Tibial artery (tissue), 4 donors: ENCODE measurements around the gene GNL3.

ENCODE experiments used
- DNase-seq, 2 donors: peaks; one replicate each; pipeline ENCODE4 v3.0.0-alpha.2; 2019
- H3K27ac ChIP-seq, 2 donors: fragments of 200-600 bp; sonication (generic) in 1 of 2; 1 replicate in 1 of 2; 2 replicates in 1 of 2; pipeline ENCODE4 v1.5.1; 2018 to 2019; ENCODE audit warnings: mild to moderate bottlenecking in 1 of 2
- H3K27me3 ChIP-seq, 2 donors: fragments of 200-600 bp; sonication (generic) in 1 of 2; one replicate each; pipeline versions ENCODE4 v1.5.1 to v1.6.0; 2016 to 2019
- H3K36me3 ChIP-seq, 3 donors: fragments of 200-600 bp; sonication (generic) in 2 of 3; one replicate each; pipeline ENCODE4 v1.5.1; 2016 to 2019; ENCODE audit warnings: mild to moderate bottlenecking in 2 of 3
- H3K4me1 ChIP-seq, 4 donors: fragments of 200-600 bp; sonication (generic) in 2 of 4; 1 replicate in 3 of 4; 2 replicates in 1 of 4; pipeline ENCODE4 v1.5.1; 2016 to 2019
- H3K4me3 ChIP-seq, 2 donors: fragments of 200-600 bp; sonication (generic) in 1 of 2; 1 replicate in 1 of 2; 2 replicates in 1 of 2; pipeline ENCODE4 v1.5.1; 2018 to 2019; ENCODE audit warnings: mild to moderate bottlenecking in 2 of 2
- H3K9me3 ChIP-seq, 3 donors: fragments of 200-600 bp; sonication (generic) in 1 of 3; one replicate each; pipeline ENCODE4 v1.5.1; 2016 to 2019
- CTCF ChIP-seq, 2 experiments: fragments of 200-600 bp in 1 of 2; fragments of 450-650 bp in 1 of 2; IDR thresholded peaks; one replicate each; pipeline ENCODE4 v1.5.1; 2017 to 2019; ENCODE audit warnings: antibody characterized with exemption in 2 of 2, mild to moderate bottlenecking in 1 of 2, moderate library complexity in 1 of 2
- intact Hi-C: fragments of 100-400 bp; cut with DNase I; formaldehyde crosslinking; loops from one replicate; pipeline ENCODE4 v1.15.0; 2023; ENCODE audit warnings: low total_unique reads

GNL3 gene

GRCh38 chr3:52650439-52650838, 35.4 kb upstream of the GNL3 start:
- Histone ChIP-seq H3K9me3 (no peaks in the 10 kb centered on the region), H3K4me3 (no peak overlapping the region), H3K4me1 (no peaks in the 10 kb centered on the region), H3K27ac (no peak overlapping the region), H3K36me3 (peaks cover 64 to 91% (median 82%) of the 10 kb centered on the region in 3 donors), H3K27me3 (no peaks in the 10 kb centered on the region)
- DNase-seq, result no peak
- intact Hi-C loops, result no loop called here
- no peak for TF ChIP-seq CTCF (IDR thresholded peaks at IDR 0.05)

- Histone ChIP-seq H3K36me3 (peaks cover 76 to 96% (median 89%) of the 10 kb centered on the region in 3 donors), H3K4me1 (no peaks in the 10 kb centered on the region), H3K9me3 (no peaks in the 10 kb centered on the region), H3K27ac (no peak overlapping the region), H3K4me3 (no peak overlapping the region), H3K27me3 (no peaks in the 10 kb centered on the region)
- intact Hi-C loops, result no loop called here
- no peak for DNase-seq
- no peak for TF ChIP-seq CTCF (IDR thresholded peaks at IDR 0.05)
These were observed 34.2 kb upstream of the GNL3 start for GRCh38 chr3:52651592-52651991.

GRCh38 chr3:52655895-52656294, 29.9 kb upstream of the GNL3 start:
- Histone ChIP-seq H3K9me3 (no peaks in the 10 kb centered on the region), H3K36me3 (peaks cover 85 to 99% (median 95%) of the 10 kb centered on the region in 3 donors), H3K27ac (no peak overlapping the region), H3K4me3 (no peak overlapping the region), H3K4me1 (no peaks in the 10 kb centered on the region), H3K27me3 (no peaks in the 10 kb centered on the region)
- DNase-seq, result no peak
- TF ChIP-seq CTCF (IDR thresholded peaks at IDR 0.05), result no peak
- intact Hi-C loops, result no loop called here

- Histone ChIP-seq H3K27ac (no peak overlapping the region), H3K4me3 (no peak overlapping the region), H3K9me3 (no peaks in the 10 kb centered on the region), H3K27me3 (no peaks in the 10 kb centered on the region), H3K4me1 (no peaks in the 10 kb centered on the region), H3K36me3 (peaks cover 76 to 80% (median 80%) of the 10 kb centered on the region in 3 donors)
- TF ChIP-seq CTCF (IDR thresholded peaks at IDR 0.05), result no peak
- intact Hi-C loops, result no loop called here
- DNase-seq, result no peak
These were observed 25.8 kb upstream of the GNL3 start for GRCh38 chr3:52660046-52660445.

- DNase-seq, result no peak
- H3K36me3 ChIP-seq, result peaks cover 52 to 67% (median 66%) of the 10 kb centered on the region in 3 donors
- TF ChIP-seq CTCF (IDR thresholded peaks at IDR 0.05), result no peak
- no peaks in the 10 kb centered on the region for H3K4me1 ChIP-seq
- no peak overlapping the region for H3K27ac ChIP-seq
- no peaks in the 10 kb centered on the region for H3K27me3 ChIP-seq
- no peaks in the 10 kb centered on the region for H3K9me3 ChIP-seq
- intact Hi-C loops, result no loop called here
- no peak overlapping the region for H3K4me3 ChIP-seq
These were observed 22.7 kb upstream of the GNL3 start for GRCh38 chr3:52663098-52663497.
